K562 (cell line): ENCODE data around the gene MAST4. TPM values are rescaled to one million over a fixed set of nuclear protein-coding genes. Genes with fewer than 3 reads are reported as not detected.

Experiments
- ATAC-seq: fragments of 200-7000 bp; cut with Tn5 transposase; 3 replicates; pipeline ENCODE4 v1.9.1; 2020; ENCODE audit warnings: moderate library complexity
- BruUV-seq: library from RNA; stranded (reverse); fragments of 400-500 nt; replicated peaks from 2 replicates; lab custom pipeline; 2021; lab: Mats Ljungman, UMichigan
- CTCF ChIA-PET: fragments of 300-600 bp; formaldehyde crosslinking; extraction: SDS; loops from one replicate; lab custom pipeline; 2021; ENCODE audit warnings: low intra/inter-chr PET ratio; lab: Yijun Ruan, JAX
- POLR2A ChIA-PET: fragments of 300-600, 350-650 bp; sonication (Branson Sonifier 250); formaldehyde crosslinking; extraction: SDS; loops from one replicate; lab custom pipeline; 2021; ENCODE audit warnings: antibody characterized with exemption, inconsistent platforms; lab: Yijun Ruan, JAX
- DNase-seq, 4 experiments: peaks; one replicate each; pipeline versions ENCODE4 v3.0.0 to v3.0.0-alpha.2; 2011 to 2018; ENCODE audit warnings: low spot score in 3 of 4, mixed read lengths in 3 of 4; ENCODE audit errors: extremely low read depth in 1 of 4
- FAIRE-seq: peaks from 2 replicates; lab custom pipeline; 2011; peaks lifted over from hg19 to GRCh38; lab: Jason Lieb, UNC
- H2AFZ ChIP-seq: 2 replicates; pipeline ENCODE4 v1.6.0; 2011; ENCODE audit warnings: low read depth, low read length, control low read depth, inconsistent platforms
- H3K27ac ChIP-seq: fragments of 200-600 bp; 3 replicates; pipeline ENCODE4 v1.8.0; 2011; ENCODE audit warnings: low read depth, mild to moderate bottlenecking, control low read depth, inconsistent platforms, low read length, moderate library complexity, mixed read lengths; ENCODE audit errors: extremely low read depth
- H3K27me3 ChIP-seq, 2 experiments: fragments of 300-600 bp in 1 of 2; 2 replicates in 1 of 2; 3 replicates in 1 of 2; pipeline versions ENCODE4 v1.6.0 to v1.8.0; 2011; ENCODE audit warnings: inconsistent platforms in 2 of 2, low read length in 2 of 2, mild to moderate bottlenecking in 1 of 2, mixed read lengths in 1 of 2, moderate library complexity in 1 of 2; ENCODE audit not compliant: control insufficient read depth in 2 of 2, insufficient read depth in 2 of 2
- H3K36me3 ChIP-seq: fragments of 300-600 bp; 3 replicates; pipeline ENCODE4 v1.8.0; 2011; ENCODE audit warnings: mild to moderate bottlenecking, low read length, inconsistent platforms; ENCODE audit not compliant: control insufficient read depth, insufficient read depth
- H3K4me1 ChIP-seq, 2 experiments: fragments of 200-600 bp in 1 of 2; replicated peaks in 1 of 2; 2 replicates in 1 of 2; 3 replicates in 1 of 2; pipeline versions ENCODE4 v1.5.1 to v1.8.0; 2011; ENCODE audit warnings: inconsistent platforms in 2 of 2, low read length in 2 of 2, mild to moderate bottlenecking in 1 of 2, mixed read lengths in 1 of 2, moderate library complexity in 1 of 2; ENCODE audit not compliant: control insufficient read depth in 2 of 2, insufficient read depth in 2 of 2
- H3K4me2 ChIP-seq: 2 replicates; pipeline ENCODE4 v1.6.1; 2011; ENCODE audit warnings: low read length, control low read depth, inconsistent platforms, mixed read lengths; ENCODE audit not compliant: insufficient read depth
- H3K4me3 ChIP-seq: fragments of 200-600 bp; sonication (generic), shearing (Covaris generic); 2 replicates; pipeline ENCODE4 v1.5.1; 2016; ENCODE audit warnings: control low read depth, inconsistent platforms
- H3K79me2 ChIP-seq: fragments of 200-600 bp; 3 replicates; pipeline ENCODE4 v1.8.0; 2011; ENCODE audit warnings: low read length, inconsistent platforms; ENCODE audit not compliant: control insufficient read depth, insufficient read depth
- H3K9ac ChIP-seq, 2 experiments: 2 replicates each; pipeline versions ENCODE4 v1.6.0 to v1.6.1; 2011; ENCODE audit warnings: low read depth in 2 of 2, low read length in 2 of 2, control low read depth in 1 of 2, inconsistent platforms in 1 of 2, mild to moderate bottlenecking in 1 of 2, mixed read lengths in 1 of 2; ENCODE audit not compliant: insufficient read depth in 1 of 2
- H3K9me1 ChIP-seq: one replicate; pipeline ENCODE4 v1.6.0; 2011; ENCODE audit warnings: inconsistent platforms, mild to moderate bottlenecking, low read length, moderate library complexity; ENCODE audit not compliant: control insufficient read depth, insufficient read depth
- H3K9me3 ChIP-seq: replicated peaks from 2 replicates; pipeline ENCODE4 v1.5.1; 2011; ENCODE audit warnings: low read depth, low read length, inconsistent platforms; ENCODE audit not compliant: control insufficient read depth, insufficient read depth
- H4K20me1 ChIP-seq: replicated peaks from 2 replicates; pipeline ENCODE4 v1.6.1; 2011; ENCODE audit warnings: low read length, inconsistent platforms, mixed read lengths; ENCODE audit not compliant: control insufficient read depth, insufficient read depth
- BACH1 ChIP-seq: fragments of 200-800 bp; sonication (Bioruptor generic); IDR thresholded peaks from 2 replicates; pipeline ENCODE4 v1.6.1; 2016; ENCODE audit warnings: missing genetic modification characterization, missing compliant biosample characterization
- FOXM1 ChIP-seq, 2 experiments: fragments of 450-650 bp in 1 of 2; sonication (generic) in 1 of 2; formaldehyde crosslinking in 1 of 2; IDR thresholded peaks; 2 replicates each; pipeline versions ENCODE4 v1.6.1 to v1.9.0; 2017 to 2022; ENCODE audit warnings: low read depth in 2 of 2, mild to moderate bottlenecking in 2 of 2, missing genetic modification reagents in 1 of 2, moderate library complexity in 1 of 2
- KDM1A ChIP-seq, 2 experiments: fragments of 450-650 bp; IDR thresholded peaks; 2 replicates each; pipeline ENCODE4 v1.6.1; 2016; ENCODE audit warnings: mild to moderate bottlenecking in 2 of 2
- MCM2 ChIP-seq: fragments of 450-650 bp; IDR thresholded peaks from 2 replicates; pipeline ENCODE4 v1.6.1; 2017; ENCODE audit warnings: low read depth, mild to moderate bottlenecking
- PTRF ChIP-seq: fragments of 450-650 bp; IDR thresholded peaks from 2 replicates; pipeline ENCODE4 v1.6.1; 2016; ENCODE audit warnings: mild to moderate bottlenecking, missing genetic modification characterization, missing compliant biosample characterization
- RBM22 ChIP-seq: fragments of 200-400 bp; formaldehyde crosslinking; IDR thresholded peaks from 2 replicates; pipeline ENCODE4 v1.6.1; 2018; ENCODE audit warnings: low read length, low read depth; ENCODE audit not compliant: poor library complexity, severe bottlenecking
- ZNF316 ChIP-seq: fragments of 450-650 bp; IDR thresholded peaks from 2 replicates; pipeline ENCODE4 v1.6.1; 2016
- ZNF384 ChIP-seq: IDR thresholded peaks from 2 replicates; pipeline ENCODE4 v1.6.1; 2012; ENCODE audit warnings: low read depth, low read length, improper control_type of control experiment
- WGBS: fragments of 100-300 bp; shearing (Covaris generic); methylation state at CpG from one replicate; pipeline ENCODE4 v1.1.6; 2016; ENCODE audit warnings: low coverage, mixed read lengths; ENCODE audit not compliant: insufficient coverage; ENCODE audit errors: missing lambda C conversion rate; 5-methylcytosine and 5-hydroxymethylcytosine counted together
- in situ Hi-C: fragments of 300-500 bp; cut with MboI; formaldehyde crosslinking; loops from 4 replicates; pipeline ENCODE4 v1.15.0; 2018; ENCODE audit warnings: inconsistent platforms, mixed read lengths
- intact Hi-C: fragments of 100-400 bp; cut with micrococcal nuclease; formaldehyde crosslinking; loops from 2 replicates; pipeline ENCODE4 v1.14.2; 2022
- polyA plus RNA-seq, 8 experiments: library from polyadenylated mRNA; depleted of rRNA in 4 of 8; stranded (reverse) in 5 of 8; unstranded in 3 of 8; fragments of >200 nt; fragmentation: Nextera tagmentation in 2 of 8; fragmentation: Illumina TruSeq in 1 of 8; extraction: Ambion mirVana in 2 of 8; extraction: Trizol in 1 of 8; gene quantifications; 2 replicates each; pipeline versions ENCODE4 v1.2.1 to v1.2.3, GENCODE V29; 2011 to 2014; ENCODE audit warnings: inconsistent platforms in 1 of 8, missing spikeins in 1 of 8
- total RNA-seq, 7 experiments: library from RNA; depleted of rRNA in 6 of 7; stranded (reverse); fragments of >200 nt in 6 of 7; fragmentation: Illumina TruSeq in 2 of 7; extraction: Trizol in 2 of 7; gene quantifications; 2 replicates each; pipeline versions ENCODE4 v1.2.1 to v1.2.3, GENCODE V29; 2011 to 2021; ENCODE audit warnings: low replicate concordance in 1 of 7
- TF ChIP-seq, protein P1 (sequence below): fragments of 450-650 bp; formaldehyde crosslinking; IDR thresholded peaks from 2 replicates; pipeline ENCODE4 v1.4.0; 2020; ENCODE audit warnings: mild to moderate bottlenecking, mixed read lengths

Gene MAST4
- total and polyA plus RNA-seq, 9 of the 15 experiments (the other 6 are each of a cell fraction or from before 2014, with no cell fraction given): 0.88 to 10.1 (median 5.2) TPM

DNA sequence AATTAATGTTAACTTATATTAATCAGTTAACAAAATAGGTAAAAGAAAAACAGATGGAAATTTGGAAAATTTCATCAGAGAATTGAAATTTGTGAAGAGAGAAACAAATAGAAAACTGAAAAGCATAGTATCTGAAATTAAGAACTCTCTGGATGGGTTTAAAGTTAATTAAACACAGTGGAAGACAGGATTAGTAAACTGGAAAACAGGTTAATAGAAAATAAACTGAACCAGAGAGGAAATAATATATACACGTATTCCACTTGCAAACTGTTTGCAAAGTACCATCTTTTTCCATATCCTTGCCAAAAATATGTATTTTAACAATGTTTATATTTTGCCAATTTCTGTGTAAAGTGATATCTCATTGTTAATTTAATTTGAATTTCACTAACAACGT is 342.9 kb downstream of the MAST4 start:
- Histone ChIP-seq H3K79me2 (no peaks in the 10 kb centered on the region), H2AFZ (no peak overlapping the region), H3K4me1 (no peaks in the 10 kb centered on the region), H3K9ac (no peak overlapping the region), H3K27ac (no peak overlapping the region), H3K4me2 (no peak overlapping the region), H3K27me3 (no peaks in the 10 kb centered on the region; a peak in 1 of 5 replicates), H3K4me3 (no peak overlapping the region), H3K9me1 (no peaks in the 10 kb centered on the region), H3K36me3 (no peaks in the 10 kb centered on the region), H3K9me3 (no peaks in the 10 kb centered on the region), H4K20me1 (no peaks in the 10 kb centered on the region)
- no peak for DNase-seq
- in situ Hi-C loops (no loop called here), intact Hi-C loops (no loop called here)
- POLR2A ChIA-PET: no interaction called here
- TF ChIP-seq FOXM1 (IDR thresholded peaks at IDR 0.05; ENCODE audit: low read depth) (no peak), FOXM1 (CRISPR knock-in tag; IDR thresholded peaks at IDR 0.05; ENCODE audit: low read depth) (no peak), BACH1 (no peak), ZNF316 (no peak), PTRF (tag) (no peak), KDM1A (IDR thresholded peaks at IDR 0.05) (no peak), MCM2 (no peak), RBM22 (no peak), ZNF384 (no peak)
- TF ChIP-seq, protein P1, sequence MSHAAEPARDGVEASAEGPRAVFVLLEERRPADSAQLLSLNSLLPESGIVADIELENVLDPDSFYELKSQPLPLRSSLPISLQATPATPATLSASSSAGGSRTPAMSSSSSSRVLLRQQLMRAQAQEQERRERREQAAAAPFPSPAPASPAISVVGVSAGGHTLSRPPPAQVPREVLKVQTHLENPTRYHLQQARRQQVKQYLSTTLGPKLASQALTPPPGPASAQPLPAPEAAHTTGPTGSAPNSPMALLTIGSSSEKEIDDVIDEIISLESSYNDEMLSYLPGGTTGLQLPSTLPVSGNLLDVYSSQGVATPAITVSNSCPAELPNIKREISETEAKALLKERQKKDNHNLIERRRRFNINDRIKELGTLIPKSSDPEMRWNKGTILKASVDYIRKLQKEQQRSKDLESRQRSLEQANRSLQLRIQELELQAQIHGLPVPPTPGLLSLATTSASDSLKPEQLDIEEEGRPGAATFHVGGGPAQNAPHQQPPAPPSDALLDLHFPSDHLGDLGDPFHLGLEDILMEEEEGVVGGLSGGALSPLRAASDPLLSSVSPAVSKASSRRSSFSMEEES: no peak
- no peak for ATAC-seq
- BruUV-seq: no TSS peak
- CTCF ChIA-PET: no interaction called here
- WGBS: 0% methylated on average over 2 of the region's 2 CpGs
- no peak for FAIRE-seq
